GM23338 (cell line): ENCODE results near the gene CACNG1. TPM values are rescaled to one million over a fixed set of nuclear protein-coding genes. Genes with fewer than 3 reads are reported as not detected.

Experiments used
- ATAC-seq: fragments of 200-7000 bp; cut with Tn5 transposase; 3 replicates; pipeline ENCODE4 v1.9.1; 2020
- DNase-seq: peaks from one replicate; pipeline ENCODE4 v3.0.0-alpha.2; 2015; ENCODE audit warnings: low spot score
- H2AFZ ChIP-seq: fragments of 200-600 bp; sonication (generic); 2 replicates; pipeline ENCODE4 v1.8.0; 2016; ENCODE audit warnings: antibody characterized with exemption, mild to moderate bottlenecking, moderate library complexity
- H3F3A ChIP-seq: fragments of 200-600 bp; sonication (generic); replicated peaks from 2 replicates; pipeline ENCODE4 v1.8.0; 2017; ENCODE audit warnings: antibody characterized with exemption, mixed run types, low read depth
- H3K27ac ChIP-seq: fragments of 200-600 bp; sonication (generic); 2 replicates; pipeline ENCODE4 v1.6.1; 2016; ENCODE audit warnings: low read depth
- H3K27me3 ChIP-seq: fragments of 200-600 bp; sonication (generic); 2 replicates; pipeline ENCODE4 v1.8.0; 2016; ENCODE audit warnings: mild to moderate bottlenecking, mixed run types, moderate library complexity; ENCODE audit not compliant: insufficient read depth
- H3K36me3 ChIP-seq: fragments of 200-600 bp; sonication (generic); 2 replicates; pipeline ENCODE4 v1.8.0; 2016; ENCODE audit warnings: mild to moderate bottlenecking; ENCODE audit not compliant: insufficient read depth
- H3K4me1 ChIP-seq: fragments of 200-600 bp; sonication (generic); 2 replicates; pipeline ENCODE4 v1.8.0; 2016; ENCODE audit warnings: mild to moderate bottlenecking, moderate library complexity; ENCODE audit not compliant: insufficient read depth
- H3K4me2 ChIP-seq: fragments of 200-600 bp; sonication (generic); 2 replicates; pipeline ENCODE4 v1.7.1; 2017; ENCODE audit warnings: mixed run types
- H3K4me3 ChIP-seq: fragments of 200-600 bp; sonication (generic); 2 replicates; pipeline ENCODE4 v1.6.1; 2016; ENCODE audit warnings: mixed run types
- H3K79me2 ChIP-seq: fragments of 200-600 bp; sonication (generic); replicated peaks from 2 replicates; pipeline ENCODE4 v1.8.0; 2017; ENCODE audit warnings: mild to moderate bottlenecking; ENCODE audit not compliant: insufficient read depth
- H3K9me2 ChIP-seq: fragments of 200-600 bp; sonication (generic); 2 replicates; pipeline ENCODE4 v1.8.0; 2017; ENCODE audit not compliant: insufficient read depth
- H4K20me1 ChIP-seq: fragments of 200-600 bp; sonication (generic); replicated peaks from 2 replicates; pipeline ENCODE4 v1.8.0; 2017; ENCODE audit warnings: mild to moderate bottlenecking; ENCODE audit not compliant: insufficient read depth
- H3K27ac Mint-ChIP-seq: 2 replicates; pipeline ENCODE4 v1.8.0; 2020; ENCODE audit warnings: inconsistent platforms, mild to moderate bottlenecking, moderate library complexity, mixed read lengths
- H3K27me3 Mint-ChIP-seq: 3 replicates; pipeline ENCODE4 v1.8.0; 2022; ENCODE audit warnings: low read depth, mild to moderate bottlenecking, moderate library complexity, mixed read lengths, inconsistent platforms; ENCODE audit not compliant: insufficient read depth, poor library complexity
- H3K36me3 Mint-ChIP-seq: 3 replicates; pipeline ENCODE4 v1.8.0; 2021; ENCODE audit warnings: low read depth, mild to moderate bottlenecking, inconsistent platforms, moderate library complexity, mixed read lengths
- H3K4me1 Mint-ChIP-seq: 3 replicates; pipeline ENCODE4 v1.8.0; 2020; ENCODE audit warnings: mild to moderate bottlenecking, inconsistent platforms, mixed read lengths
- H3K4me3 Mint-ChIP-seq: 3 replicates; pipeline ENCODE4 v1.8.0; 2021; ENCODE audit warnings: moderate library complexity, mild to moderate bottlenecking, inconsistent platforms, mixed read lengths
- H3K9me3 Mint-ChIP-seq: 3 replicates; pipeline ENCODE4 v1.8.0; 2020; ENCODE audit warnings: moderate library complexity, mild to moderate bottlenecking, inconsistent platforms, mixed read lengths
- CREB1 ChIP-seq: fragments of 250-450 bp; sonication (Bioruptor Pico); IDR thresholded peaks from 2 replicates; pipeline ENCODE4 v1.5.0; 2020; ENCODE audit warnings: low read depth, mild to moderate bottlenecking, moderate library complexity
- JUNB ChIP-seq: IDR thresholded peaks from one replicate; pipeline ENCODE4 v1.6.1; 2016; ENCODE audit warnings: antibody characterized with exemption; ENCODE audit not compliant: unreplicated experiment
- NANOG ChIP-seq: IDR thresholded peaks from 2 replicates; pipeline ENCODE4 v1.6.1; 2016; ENCODE audit warnings: antibody characterized with exemption, borderline replicate concordance
- REST ChIP-seq: IDR thresholded peaks from one replicate; pipeline ENCODE4 v1.6.1; 2018; ENCODE audit warnings: antibody characterized with exemption; ENCODE audit not compliant: unreplicated experiment
- STAT1 ChIP-seq: IDR thresholded peaks from one replicate; pipeline ENCODE4 v1.6.1; 2016; ENCODE audit warnings: antibody characterized with exemption; ENCODE audit not compliant: unreplicated experiment
- polyA plus RNA-seq: library from polyadenylated mRNA; unstranded; fragments of >200 nt; fragmentation: Nextera tagmentation; extraction: Ambion mirVana; gene quantifications from 2 replicates; pipeline ENCODE4 v1.2.1, GENCODE V29; 2016
- total RNA-seq: library from RNA; depleted of rRNA; stranded (reverse); fragments of >200 nt; shearing (Covaris generic); gene quantifications from 2 replicates; pipeline ENCODE4 v1.2.3, GENCODE V29; 2014
- TF ChIP-seq, protein P1 (sequence below): fragments of 250-450 bp; sonication (Bioruptor Pico); IDR thresholded peaks from 2 replicates; pipeline ENCODE4 v1.5.0; 2020; ENCODE audit warnings: mild to moderate bottlenecking, moderate library complexity

The CACNG1 gene
- total and polyA plus RNA-seq, 2 experiments from 2014 or later = not detected

DNA sequence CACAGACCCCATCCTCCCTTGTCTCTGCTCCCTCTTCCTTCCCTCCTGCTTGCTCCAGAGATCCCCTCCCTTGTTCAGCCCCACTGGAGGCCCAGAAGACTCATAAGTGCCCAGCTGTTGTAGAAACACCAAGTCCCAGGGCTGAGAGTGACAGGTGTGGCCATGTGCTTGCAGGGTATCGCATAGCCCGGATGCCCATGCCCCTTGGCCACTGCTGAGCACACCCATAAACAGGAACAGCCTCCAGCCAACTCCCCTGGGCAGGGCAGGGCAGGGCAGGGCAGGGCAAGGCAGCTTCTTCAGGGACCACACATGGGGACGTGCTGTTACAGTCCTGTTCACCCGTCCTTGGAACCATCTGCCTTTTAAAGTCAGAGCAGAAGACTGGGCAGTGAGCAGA, 2.0 kb downstream of the CACNG1 start (continued):
- TF ChIP-seq NANOG (no peak), JUNB (no peak), REST (no peak), CREB1 (CRISPR knock-in tag) (no peak)

- no peak overlapping the region for H2AFZ ChIP-seq
- no peak overlapping the region for H3K4me3 ChIP-seq
- 0 out of 2 replicates have a peak, but pooled peaks cover 4% of the 10 kb centered on the region for H3K36me3 ChIP-seq
- H3K36me3 Mint-ChIP-seq = peaks cover 13% of the 10 kb centered on the region; the same call in 2 of the 3 replicates
- H3K9me2 ChIP-seq = no peaks in the 10 kb centered on the region
- H3K4me1 ChIP-seq = no peaks in the 10 kb centered on the region
- H3K27me3 ChIP-seq = no peaks in the 10 kb centered on the region
- H3K9me3 Mint-ChIP-seq = peaks cover 28% of the 10 kb centered on the region
- TF ChIP-seq, protein P1, sequence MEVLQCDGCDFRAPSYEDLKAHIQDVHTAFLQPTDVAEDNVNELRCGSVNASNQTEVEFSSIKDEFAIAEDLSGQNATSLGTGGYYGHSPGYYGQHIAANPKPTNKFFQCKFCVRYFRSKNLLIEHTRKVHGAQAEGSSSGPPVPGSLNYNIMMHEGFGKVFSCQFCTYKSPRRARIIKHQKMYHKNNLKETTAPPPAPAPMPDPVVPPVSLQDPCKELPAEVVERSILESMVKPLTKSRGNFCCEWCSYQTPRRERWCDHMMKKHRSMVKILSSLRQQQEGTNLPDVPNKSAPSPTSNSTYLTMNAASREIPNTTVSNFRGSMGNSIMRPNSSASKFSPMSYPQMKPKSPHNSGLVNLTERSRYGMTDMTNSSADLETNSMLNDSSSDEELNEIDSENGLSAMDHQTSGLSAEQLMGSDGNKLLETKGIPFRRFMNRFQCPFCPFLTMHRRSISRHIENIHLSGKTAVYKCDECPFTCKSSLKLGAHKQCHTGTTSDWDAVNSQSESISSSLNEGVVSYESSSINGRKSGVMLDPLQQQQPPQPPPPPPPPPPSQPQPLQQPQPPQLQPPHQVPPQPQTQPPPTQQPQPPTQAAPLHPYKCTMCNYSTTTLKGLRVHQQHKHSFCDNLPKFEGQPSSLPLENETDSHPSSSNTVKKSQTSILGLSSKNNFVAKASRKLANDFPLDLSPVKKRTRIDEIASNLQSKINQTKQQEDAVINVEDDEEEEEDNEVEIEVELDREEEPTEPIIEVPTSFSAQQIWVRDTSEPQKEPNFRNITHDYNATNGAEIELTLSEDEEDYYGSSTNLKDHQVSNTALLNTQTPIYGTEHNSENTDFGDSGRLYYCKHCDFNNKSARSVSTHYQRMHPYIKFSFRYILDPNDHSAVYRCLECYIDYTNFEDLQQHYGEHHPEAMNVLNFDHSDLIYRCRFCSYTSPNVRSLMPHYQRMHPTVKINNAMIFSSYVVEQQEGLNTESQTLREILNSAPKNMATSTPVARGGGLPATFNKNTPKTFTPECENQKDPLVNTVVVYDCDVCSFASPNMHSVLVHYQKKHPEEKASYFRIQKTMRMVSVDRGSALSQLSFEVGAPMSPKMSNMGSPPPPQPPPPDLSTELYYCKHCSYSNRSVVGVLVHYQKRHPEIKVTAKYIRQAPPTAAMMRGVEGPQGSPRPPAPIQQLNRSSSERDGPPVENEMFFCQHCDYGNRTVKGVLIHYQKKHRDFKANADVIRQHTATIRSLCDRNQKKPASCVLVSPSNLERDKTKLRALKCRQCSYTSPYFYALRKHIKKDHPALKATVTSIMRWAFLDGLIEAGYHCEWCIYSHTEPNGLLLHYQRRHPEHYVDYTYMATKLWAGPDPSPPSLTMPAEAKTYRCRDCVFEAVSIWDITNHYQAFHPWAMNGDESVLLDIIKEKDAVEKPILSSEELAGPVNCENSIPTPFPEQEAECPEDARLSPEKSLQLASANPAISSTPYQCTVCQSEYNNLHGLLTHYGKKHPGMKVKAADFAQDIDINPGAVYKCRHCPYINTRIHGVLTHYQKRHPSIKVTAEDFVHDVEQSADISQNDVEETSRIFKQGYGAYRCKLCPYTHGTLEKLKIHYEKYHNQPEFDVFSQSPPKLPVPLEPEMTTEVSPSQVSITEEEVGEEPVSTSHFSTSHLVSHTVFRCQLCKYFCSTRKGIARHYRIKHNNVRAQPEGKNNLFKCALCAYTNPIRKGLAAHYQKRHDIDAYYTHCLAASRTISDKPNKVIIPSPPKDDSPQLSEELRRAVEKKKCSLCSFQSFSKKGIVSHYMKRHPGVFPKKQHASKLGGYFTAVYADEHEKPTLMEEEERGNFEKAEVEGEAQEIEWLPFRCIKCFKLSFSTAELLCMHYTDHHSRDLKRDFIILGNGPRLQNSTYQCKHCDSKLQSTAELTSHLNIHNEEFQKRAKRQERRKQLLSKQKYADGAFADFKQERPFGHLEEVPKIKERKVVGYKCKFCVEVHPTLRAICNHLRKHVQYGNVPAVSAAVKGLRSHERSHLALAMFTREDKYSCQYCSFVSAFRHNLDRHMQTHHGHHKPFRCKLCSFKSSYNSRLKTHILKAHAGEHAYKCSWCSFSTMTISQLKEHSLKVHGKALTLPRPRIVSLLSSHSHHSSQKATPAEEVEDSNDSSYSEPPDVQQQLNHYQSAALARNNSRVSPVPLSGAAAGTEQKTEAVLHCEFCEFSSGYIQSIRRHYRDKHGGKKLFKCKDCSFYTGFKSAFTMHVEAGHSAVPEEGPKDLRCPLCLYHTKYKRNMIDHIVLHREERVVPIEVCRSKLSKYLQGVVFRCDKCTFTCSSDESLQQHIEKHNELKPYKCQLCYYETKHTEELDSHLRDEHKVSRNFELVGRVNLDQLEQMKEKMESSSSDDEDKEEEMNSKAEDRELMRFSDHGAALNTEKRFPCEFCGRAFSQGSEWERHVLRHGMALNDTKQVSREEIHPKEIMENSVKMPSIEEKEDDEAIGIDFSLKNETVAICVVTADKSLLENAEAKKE = no peak
- no peak for TF ChIP-seq STAT1
- TF ChIP-seq REST = no peak
- TF ChIP-seq NANOG = no peak
- H3F3A ChIP-seq = no peaks in the 10 kb centered on the region
- DNase-seq = no peak
- H3K4me2 ChIP-seq = no peak overlapping the region
- H4K20me1 ChIP-seq = no peaks in the 10 kb centered on the region
- H3K79me2 ChIP-seq = no peaks in the 10 kb centered on the region
- no peak overlapping the region for H3K4me3 Mint-ChIP-seq
- no peak overlapping the region for H3K27ac ChIP-seq
- ATAC-seq = no peak
- no peak overlapping the region for H3K27ac Mint-ChIP-seq
- peaks cover 5% of the 10 kb centered on the region for H3K27me3 Mint-ChIP-seq
- H3K4me1 Mint-ChIP-seq = no peaks in the 10 kb centered on the region
Measured at GRCh38 chr17:67047382-67047781, 3.0 kb downstream of the CACNG1 start.
